SK-N-SH (cell line): ENCODE data around the gene TAF1A.

Source experiments
- CTCF ChIP-seq: fragments of 200-600 bp; sonication (generic); IDR thresholded peaks from 2 replicates; pipeline ENCODE4 v1.6.1; 2017; ENCODE audit warnings: antibody characterized with exemption, mild to moderate bottlenecking, moderate library complexity
- ELF1 ChIP-seq: IDR thresholded peaks from 2 replicates; pipeline ENCODE4 v1.4.0; 2012
- EZH2phosphoT487 ChIP-seq: fragments of 200-600 bp; sonication (generic); IDR thresholded peaks from 2 replicates; pipeline ENCODE4 v1.6.1; 2017; ENCODE audit warnings: low read depth, mixed run types, mild to moderate bottlenecking, antibody characterized with exemption, moderate library complexity, borderline replicate concordance
- MAX ChIP-seq: IDR thresholded peaks from 2 replicates; pipeline ENCODE4 v1.4.0; 2012; ENCODE audit warnings: low read depth
- PBX3 ChIP-seq: IDR thresholded peaks from 2 replicates; pipeline ENCODE4; 2012
- POLR2AphosphoS5 ChIP-seq: IDR thresholded peaks from 2 replicates; pipeline ENCODE4 v1.6.1; 2012; ENCODE audit warnings: low read depth, low read length
- SMC3 ChIP-seq: IDR thresholded peaks from 2 replicates; pipeline ENCODE4 v1.6.1; 2012; ENCODE audit warnings: low read depth, low read length, improper control_type of control experiment
- TAF1 ChIP-seq: IDR thresholded peaks from 2 replicates; pipeline ENCODE4 v1.6.1; 2012; ENCODE audit warnings: low read depth, mild to moderate bottlenecking, low read length, moderate library complexity, borderline replicate concordance
- YY1 ChIP-seq: IDR thresholded peaks from 2 replicates; pipeline ENCODE4 v1.4.0; 2012; ENCODE audit warnings: low read depth, mild to moderate bottlenecking

- TF ChIP-seq MAX (no peak), ELF1 (no peak), CTCF (no peak), SMC3 (no peak), PBX3 (no peak), TAF1 (no peak), EZH2phosphoT487 (no peak), YY1 (no peak), POLR2AphosphoS5 (no peak)
Observed at GRCh38 chr1:222552882-222553281, 36.9 kb downstream of the TAF1A start.
